HepG2 (cell line): Measurements from ENCODE around the gene ACP2. TPM values are rescaled to one million over a fixed set of nuclear protein-coding genes. Genes with fewer than 3 reads are reported as not detected.

ENCODE experiments used
- AHR ChIP-seq: IDR thresholded peaks from 2 replicates; pipeline ENCODE4 v1.6.1; 2018; ENCODE audit warnings: missing genetic modification reagents, missing compliant biosample characterization
- FOXC1 ChIP-seq: sonication (generic); formaldehyde crosslinking; IDR thresholded peaks from 2 replicates; pipeline ENCODE4 v1.8.0; 2022; ENCODE audit warnings: mild to moderate bottlenecking, missing genetic modification reagents, borderline replicate concordance
- FOXO1 ChIP-seq: sonication (generic); formaldehyde crosslinking; IDR thresholded peaks from 2 replicates; pipeline ENCODE4 v1.4.0; 2020; ENCODE audit warnings: missing genetic modification reagents
- MAF1 ChIP-seq: sonication (generic); formaldehyde crosslinking; IDR thresholded peaks from 2 replicates; pipeline ENCODE4 v1.5.0; 2020; ENCODE audit warnings: missing genetic modification reagents, borderline replicate concordance
- PPARG ChIP-seq: conservative IDR thresholded peaks from 2 replicates; pipeline ENCODE4 v1.6.1; 2016; ENCODE audit warnings: missing biosample characterization, missing genetic modification reagents
- RARG ChIP-seq: sonication (generic); formaldehyde crosslinking; IDR thresholded peaks from 2 replicates; pipeline ENCODE4 v1.4.0; 2020; ENCODE audit warnings: low read depth, mild to moderate bottlenecking, missing genetic modification reagents
- SCMH1 ChIP-seq: sonication (generic); formaldehyde crosslinking; IDR thresholded peaks from 2 replicates; pipeline ENCODE4 v1.9.0; 2021; ENCODE audit warnings: missing genetic modification reagents, mild to moderate bottlenecking, borderline replicate concordance
- SMC3 ChIP-seq: IDR thresholded peaks from 2 replicates; pipeline ENCODE4 v1.6.1; 2011; ENCODE audit warnings: low read length, improper control_type of control experiment
- SNAPC4 ChIP-seq: sonication (generic); formaldehyde crosslinking; IDR thresholded peaks from 2 replicates; pipeline ENCODE4 v1.4.0; 2020; ENCODE audit warnings: mild to moderate bottlenecking, missing genetic modification reagents
- ZFX ChIP-seq: sonication (generic); formaldehyde crosslinking; IDR thresholded peaks from 2 replicates; pipeline ENCODE4 v1.4.0; 2020; ENCODE audit warnings: mild to moderate bottlenecking, low read depth, missing genetic modification reagents, moderate library complexity
- ZNF383 ChIP-seq: sonication (generic); formaldehyde crosslinking; IDR thresholded peaks from 2 replicates; pipeline ENCODE4 v1.4.0; 2020; ENCODE audit warnings: missing genetic modification reagents, mild to moderate bottlenecking, borderline replicate concordance
- ZNF432 ChIP-seq: sonication (generic); formaldehyde crosslinking; IDR thresholded peaks from 2 replicates; pipeline ENCODE4 v1.5.0; 2020; ENCODE audit warnings: missing genetic modification reagents, mild to moderate bottlenecking, borderline replicate concordance
- ZNF629 ChIP-seq: sonication (generic); formaldehyde crosslinking; conservative IDR thresholded peaks from 2 replicates; pipeline ENCODE4 v1.5.0; 2020; ENCODE audit warnings: missing genetic modification reagents
- polyA plus RNA-seq, 8 experiments: library from polyadenylated mRNA; depleted of rRNA in 3 of 8; stranded (reverse) in 7 of 8; unstranded in 1 of 8; fragments of >200 nt; fragmentation: Illumina TruSeq in 4 of 8; extraction: Trizol in 4 of 8; gene quantifications; 2 replicates each; pipeline versions ENCODE4 v1.2.1 to v1.2.3, GENCODE V29; 2011 to 2016; ENCODE audit warnings: low read depth in 4 of 8, missing spikeins in 1 of 8, mixed read lengths in 1 of 8; ENCODE audit not compliant: insufficient read depth in 1 of 8
- total RNA-seq, 5 experiments: library from RNA; depleted of rRNA; stranded (reverse); fragments of >200 nt; fragmentation: Illumina TruSeq; extraction: Trizol; gene quantifications; 2 replicates each; pipeline ENCODE4 v1.2.3, GENCODE V29; 2016; ENCODE audit warnings: low read depth in 1 of 5
- TF ChIP-seq, protein P1 (sequence below): sonication (generic); formaldehyde crosslinking; IDR thresholded peaks from 2 replicates; pipeline ENCODE4 v1.5.1; 2020; ENCODE audit warnings: mild to moderate bottlenecking, missing genetic modification reagents, moderate library complexity
- TF ChIP-seq, protein P2 (sequence below): sonication (generic); formaldehyde crosslinking; IDR thresholded peaks from 2 replicates; pipeline ENCODE4 v1.4.0; 2020; ENCODE audit warnings: mild to moderate bottlenecking, missing genetic modification reagents
- TF ChIP-seq, protein P3 (sequence below): sonication (generic); formaldehyde crosslinking; IDR thresholded peaks from 2 replicates; pipeline ENCODE4 v1.5.1; 2020; ENCODE audit warnings: missing genetic modification reagents, mild to moderate bottlenecking, borderline replicate concordance

ACP2 gene
- total and polyA plus RNA-seq, 2 of the 13 experiments (the other 11 are each of a cell fraction or from before 2014, with no cell fraction given): 17.7 to 20.2 TPM

DNA sequence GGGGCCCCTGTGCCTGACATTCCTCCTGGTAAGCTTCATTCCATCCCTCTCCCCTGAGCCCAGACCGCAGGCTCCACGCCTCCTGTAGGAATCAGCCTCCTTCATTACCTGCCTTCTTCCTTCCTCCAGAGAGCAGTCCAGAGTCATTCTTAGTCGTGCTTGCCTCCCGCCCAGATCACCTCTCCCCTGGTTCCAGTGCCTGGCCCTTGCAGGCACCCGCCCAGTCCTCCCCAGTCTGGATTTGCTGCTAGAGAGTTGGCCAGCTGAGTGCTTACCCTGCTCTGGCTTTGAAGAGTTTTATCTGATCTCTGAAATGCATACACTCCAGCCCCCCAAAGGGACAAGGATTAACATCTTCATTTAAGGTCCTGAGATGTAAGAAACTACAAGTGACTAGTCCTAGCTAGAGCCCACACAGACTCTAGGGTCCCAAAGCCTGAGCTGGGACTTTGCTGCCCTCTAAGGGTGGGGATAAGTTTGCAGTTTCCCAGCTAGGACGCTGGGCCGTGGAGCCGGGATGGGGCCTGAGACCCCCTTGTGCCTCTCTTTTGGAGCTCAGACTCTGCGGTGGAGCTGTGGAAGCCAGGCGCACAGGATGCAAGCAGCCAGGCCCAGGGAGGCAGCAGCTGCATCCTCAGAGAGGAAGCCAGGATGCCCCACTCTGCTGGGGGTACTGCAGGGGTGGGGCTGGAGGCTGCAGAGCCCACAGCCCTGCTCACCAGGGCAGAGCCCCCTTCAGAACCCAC is 10.8 kb upstream of the ACP2 start (continued):
- TF ChIP-seq, protein P1, sequence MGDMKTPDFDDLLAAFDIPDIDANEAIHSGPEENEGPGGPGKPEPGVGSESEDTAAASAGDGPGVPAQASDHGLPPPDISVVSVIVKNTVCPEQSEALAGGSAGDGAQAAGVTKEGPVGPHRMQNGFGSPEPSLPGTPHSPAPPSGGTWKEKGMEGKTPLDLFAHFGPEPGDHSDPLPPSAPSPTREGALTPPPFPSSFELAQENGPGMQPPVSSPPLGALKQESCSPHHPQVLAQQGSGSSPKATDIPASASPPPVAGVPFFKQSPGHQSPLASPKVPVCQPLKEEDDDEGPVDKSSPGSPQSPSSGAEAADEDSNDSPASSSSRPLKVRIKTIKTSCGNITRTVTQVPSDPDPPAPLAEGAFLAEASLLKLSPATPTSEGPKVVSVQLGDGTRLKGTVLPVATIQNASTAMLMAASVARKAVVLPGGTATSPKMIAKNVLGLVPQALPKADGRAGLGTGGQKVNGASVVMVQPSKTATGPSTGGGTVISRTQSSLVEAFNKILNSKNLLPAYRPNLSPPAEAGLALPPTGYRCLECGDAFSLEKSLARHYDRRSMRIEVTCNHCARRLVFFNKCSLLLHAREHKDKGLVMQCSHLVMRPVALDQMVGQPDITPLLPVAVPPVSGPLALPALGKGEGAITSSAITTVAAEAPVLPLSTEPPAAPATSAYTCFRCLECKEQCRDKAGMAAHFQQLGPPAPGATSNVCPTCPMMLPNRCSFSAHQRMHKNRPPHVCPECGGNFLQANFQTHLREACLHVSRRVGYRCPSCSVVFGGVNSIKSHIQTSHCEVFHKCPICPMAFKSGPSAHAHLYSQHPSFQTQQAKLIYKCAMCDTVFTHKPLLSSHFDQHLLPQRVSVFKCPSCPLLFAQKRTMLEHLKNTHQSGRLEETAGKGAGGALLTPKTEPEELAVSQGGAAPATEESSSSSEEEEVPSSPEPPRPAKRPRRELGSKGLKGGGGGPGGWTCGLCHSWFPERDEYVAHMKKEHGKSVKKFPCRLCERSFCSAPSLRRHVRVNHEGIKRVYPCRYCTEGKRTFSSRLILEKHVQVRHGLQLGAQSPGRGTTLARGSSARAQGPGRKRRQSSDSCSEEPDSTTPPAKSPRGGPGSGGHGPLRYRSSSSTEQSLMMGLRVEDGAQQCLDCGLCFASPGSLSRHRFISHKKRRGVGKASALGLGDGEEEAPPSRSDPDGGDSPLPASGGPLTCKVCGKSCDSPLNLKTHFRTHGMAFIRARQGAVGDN (CRISPR knock-in tag): peak; percentile 45
- TF ChIP-seq SCMH1 (CRISPR knock-in tag): no peak
- TF ChIP-seq SNAPC4 (CRISPR knock-in tag): no peak
- 0 out of 2 replicates have a peak, but pooled peaks have one; percentile 65 for TF ChIP-seq FOXC1 (CRISPR knock-in tag)
- TF ChIP-seq MAF1 (CRISPR knock-in tag): no peak
- TF ChIP-seq, protein P2, sequence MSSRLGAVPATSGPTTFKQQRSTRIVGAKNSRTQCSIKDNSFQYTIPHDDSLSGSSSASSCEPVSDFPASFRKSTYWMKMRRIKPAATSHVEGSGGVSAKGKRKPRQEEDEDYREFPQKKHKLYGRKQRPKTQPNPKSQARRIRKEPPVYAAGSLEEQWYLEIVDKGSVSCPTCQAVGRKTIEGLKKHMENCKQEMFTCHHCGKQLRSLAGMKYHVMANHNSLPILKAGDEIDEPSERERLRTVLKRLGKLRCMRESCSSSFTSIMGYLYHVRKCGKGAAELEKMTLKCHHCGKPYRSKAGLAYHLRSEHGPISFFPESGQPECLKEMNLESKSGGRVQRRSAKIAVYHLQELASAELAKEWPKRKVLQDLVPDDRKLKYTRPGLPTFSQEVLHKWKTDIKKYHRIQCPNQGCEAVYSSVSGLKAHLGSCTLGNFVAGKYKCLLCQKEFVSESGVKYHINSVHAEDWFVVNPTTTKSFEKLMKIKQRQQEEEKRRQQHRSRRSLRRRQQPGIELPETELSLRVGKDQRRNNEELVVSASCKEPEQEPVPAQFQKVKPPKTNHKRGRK: no peak
- TF ChIP-seq ZNF432: no peak
- TF ChIP-seq FOXO1: 0 out of 2 replicates have a peak, but pooled peaks have one; percentile 12
- TF ChIP-seq, protein P3, sequence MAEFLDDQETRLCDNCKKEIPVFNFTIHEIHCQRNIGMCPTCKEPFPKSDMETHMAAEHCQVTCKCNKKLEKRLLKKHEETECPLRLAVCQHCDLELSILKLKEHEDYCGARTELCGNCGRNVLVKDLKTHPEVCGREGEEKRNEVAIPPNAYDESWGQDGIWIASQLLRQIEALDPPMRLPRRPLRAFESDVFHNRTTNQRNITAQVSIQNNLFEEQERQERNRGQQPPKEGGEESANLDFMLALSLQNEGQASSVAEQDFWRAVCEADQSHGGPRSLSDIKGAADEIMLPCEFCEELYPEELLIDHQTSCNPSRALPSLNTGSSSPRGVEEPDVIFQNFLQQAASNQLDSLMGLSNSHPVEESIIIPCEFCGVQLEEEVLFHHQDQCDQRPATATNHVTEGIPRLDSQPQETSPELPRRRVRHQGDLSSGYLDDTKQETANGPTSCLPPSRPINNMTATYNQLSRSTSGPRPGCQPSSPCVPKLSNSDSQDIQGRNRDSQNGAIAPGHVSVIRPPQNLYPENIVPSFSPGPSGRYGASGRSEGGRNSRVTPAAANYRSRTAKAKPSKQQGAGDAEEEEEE: no peak
- peak; percentile 64 for TF ChIP-seq SMC3
- peak; percentile 45; the same call in 1 of the 2 replicates for TF ChIP-seq PPARG
- TF ChIP-seq ZNF383 (CRISPR knock-in tag): no peak
- TF ChIP-seq AHR (CRISPR knock-in tag): peak; percentile 26; the same call in 1 of the 2 replicates
- TF ChIP-seq RARG (CRISPR knock-in tag): no peak
- TF ChIP-seq ZNF629 (CRISPR knock-in tag): no peak
- TF ChIP-seq ZFX (CRISPR knock-in tag): peak; percentile 18; the same call in 1 of the 2 replicates
